Astrocyte (in vitro differentiated cells and primary cell): ENCODE data around the gene CFAP70. TPM values are rescaled to one million over a fixed set of nuclear protein-coding genes. Genes with fewer than 3 reads are reported as not detected.
A peak's percentile ranks its signal among the peaks of the same experiment; 100 is the strongest.

Experiments
- DNase-seq: peaks from one replicate; pipeline ENCODE4 v3.0.0-alpha.2; 2010; ENCODE audit warnings: low read depth
- FAIRE-seq: peaks from 2 replicates; lab custom pipeline; 2011; peaks lifted over from hg19 to GRCh38; lab: Jason Lieb, UNC
- H2AFZ ChIP-seq: 2 replicates; pipeline ENCODE4 v1.6.0; 2012; ENCODE audit warnings: low read depth, low read length, inconsistent platforms
- H3K27ac ChIP-seq: 2 replicates; pipeline ENCODE4 v1.5.1; 2011; ENCODE audit warnings: low read depth, low read length, inconsistent platforms
- H3K27me3 ChIP-seq: 2 replicates; pipeline ENCODE4 v1.6.0; 2011; ENCODE audit warnings: low read length, inconsistent platforms; ENCODE audit not compliant: insufficient read depth
- H3K36me3 ChIP-seq: 2 replicates; pipeline ENCODE4 v1.5.1; 2011; ENCODE audit warnings: low read length, inconsistent platforms; ENCODE audit not compliant: insufficient read depth
- H3K4me1 ChIP-seq: 2 replicates; pipeline ENCODE4 v1.5.1; 2011; ENCODE audit warnings: low read length, inconsistent platforms; ENCODE audit not compliant: insufficient read depth
- H3K4me2 ChIP-seq: 2 replicates; pipeline ENCODE4 v1.6.0; 2012; ENCODE audit warnings: low read length, inconsistent platforms
- H3K4me3 ChIP-seq: 2 replicates; pipeline ENCODE4 v1.5.1; 2011; ENCODE audit warnings: low read depth, mild to moderate bottlenecking, low read length, inconsistent platforms; ENCODE audit not compliant: insufficient read depth
- H3K79me2 ChIP-seq: 2 replicates; pipeline ENCODE4 v1.6.0; 2012; ENCODE audit warnings: mild to moderate bottlenecking, low read length, inconsistent platforms; ENCODE audit not compliant: insufficient read depth
- H3K9ac ChIP-seq: 2 replicates; pipeline ENCODE4 v1.6.0; 2012; ENCODE audit warnings: mild to moderate bottlenecking, low read length, inconsistent platforms
- H3K9me3 ChIP-seq: 2 replicates; pipeline ENCODE4 v1.5.1; 2012; ENCODE audit warnings: low read depth, mild to moderate bottlenecking, low read length, inconsistent platforms; ENCODE audit not compliant: insufficient read depth
- H4K20me1 ChIP-seq: 2 replicates; pipeline ENCODE4 v1.6.0; 2012; ENCODE audit warnings: low read length, inconsistent platforms; ENCODE audit not compliant: insufficient read depth
- H3K27ac Mint-ChIP-seq: one replicate; pipeline ENCODE4 v1.8.0; 2021; ENCODE audit warnings: mild to moderate bottlenecking, mixed read lengths; ENCODE audit not compliant: unreplicated experiment
- H3K27me3 Mint-ChIP-seq: one replicate; pipeline ENCODE4 v1.8.0; 2021; ENCODE audit warnings: low read depth, mixed read lengths; ENCODE audit not compliant: unreplicated experiment
- H3K36me3 Mint-ChIP-seq: one replicate; pipeline ENCODE4 v1.8.0; 2021; ENCODE audit warnings: low read depth, mixed read lengths; ENCODE audit not compliant: unreplicated experiment
- H3K4me1 Mint-ChIP-seq: one replicate; pipeline ENCODE4 v1.8.0; 2021; ENCODE audit warnings: low read depth, mixed read lengths; ENCODE audit not compliant: unreplicated experiment
- H3K4me3 Mint-ChIP-seq: one replicate; pipeline ENCODE4 v1.8.0; 2021; ENCODE audit warnings: mild to moderate bottlenecking, moderate library complexity, mixed read lengths; ENCODE audit not compliant: unreplicated experiment
- H3K9me3 Mint-ChIP-seq: one replicate; pipeline ENCODE4 v1.8.0; 2021; ENCODE audit warnings: mild to moderate bottlenecking, mixed read lengths; ENCODE audit not compliant: unreplicated experiment
- CTCF ChIP-seq: IDR thresholded peaks from 2 replicates; pipeline ENCODE4 v1.5.1; 2011; ENCODE audit warnings: low read depth, mild to moderate bottlenecking, inconsistent platforms, low read length, moderate library complexity; ENCODE audit not compliant: insufficient read depth
- EZH2 ChIP-seq: IDR thresholded peaks from 2 replicates; pipeline ENCODE4 v1.6.1; 2012; ENCODE audit warnings: mild to moderate bottlenecking, low read length, inconsistent platforms; ENCODE audit not compliant: insufficient read depth
- total RNA-seq: library from RNA; stranded (reverse); gene quantifications from 2 replicates; pipeline ENCODE4 v1.2.1, GENCODE V29; 2021

CFAP70 gene
- total RNA-seq, 1 donor from 2014 or later = 1.3 TPM

DNA sequence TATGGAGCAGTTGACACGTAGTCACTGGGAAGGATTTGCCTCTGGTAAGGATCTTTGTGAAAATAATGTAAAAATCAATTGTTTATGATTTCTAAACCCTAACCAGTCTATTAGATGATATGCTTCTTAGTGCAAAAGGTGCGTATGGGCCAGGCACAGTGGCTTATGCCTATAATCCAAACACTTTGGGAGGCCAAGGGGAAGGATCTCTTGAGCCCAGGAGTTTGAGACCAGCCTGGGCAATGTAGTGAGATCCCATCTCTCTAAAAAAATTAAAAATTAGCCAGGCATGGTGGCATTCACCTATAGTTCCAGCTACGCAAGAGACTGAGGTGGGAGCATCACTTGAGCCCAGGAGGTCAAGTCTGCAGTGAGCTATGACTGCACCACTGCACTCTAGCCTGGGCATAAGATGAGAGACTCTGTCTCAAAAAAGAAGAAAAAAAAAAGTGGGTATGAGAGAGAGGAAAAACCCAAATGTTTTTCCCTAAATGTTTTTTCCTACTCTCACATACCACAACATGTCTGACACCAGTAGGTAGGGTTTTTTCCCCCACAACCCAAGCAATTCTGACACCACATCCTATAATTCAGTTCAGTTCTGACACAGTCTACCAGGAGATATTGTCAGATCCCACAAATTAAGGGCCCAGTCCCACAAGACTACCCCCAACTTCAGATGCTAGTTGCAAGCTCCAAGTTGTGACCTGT is 148.1 kb downstream of the CFAP70 start:
- Mint-ChIP-seq H3K36me3 (peaks cover 12% of the 10 kb centered on the region), H3K9me3 (peaks cover 10% of the 10 kb centered on the region), H3K4me1 (peaks cover 3% of the 10 kb centered on the region), H3K4me3 (no peak overlapping the region), H3K27me3 (no peaks in the 10 kb centered on the region), H3K27ac (no peak overlapping the region)
- Histone ChIP-seq H3K9ac (no peak overlapping the region), H3K79me2 (no peaks in the 10 kb centered on the region), H3K9me3 (peaks cover 2% of the 10 kb centered on the region), H4K20me1 (no peaks in the 10 kb centered on the region), H2AFZ (no peak overlapping the region), H3K4me1 (no peaks in the 10 kb centered on the region), H3K27me3 (no peaks in the 10 kb centered on the region), H3K4me3 (no peak overlapping the region), H3K4me2 (no peak overlapping the region), H3K27ac (no peak overlapping the region), H3K36me3 (no peaks in the 10 kb centered on the region)
- FAIRE-seq = no peak
- no peak for DNase-seq
- no peak for TF ChIP-seq CTCF

DNA sequence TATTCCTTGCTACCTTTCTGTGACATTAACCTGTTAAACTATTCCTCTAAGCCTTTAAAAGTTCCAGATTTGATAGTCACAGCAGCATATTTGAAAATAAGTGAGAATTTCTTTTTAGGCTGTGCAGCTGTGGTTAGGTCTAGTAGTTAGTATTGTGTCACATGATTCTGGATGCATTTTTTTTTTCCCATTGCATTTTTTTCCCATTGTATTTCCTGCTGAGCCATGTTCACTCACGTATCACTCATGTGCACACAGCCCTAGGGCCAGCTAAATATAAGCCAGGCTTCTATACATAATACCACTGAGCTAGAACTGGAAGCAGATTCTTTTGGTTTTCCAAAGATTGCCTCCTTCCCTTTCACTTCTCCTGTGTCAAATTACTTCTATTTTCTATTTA is 149.0 kb downstream of the CFAP70 start:
- Histone ChIP-seq H2AFZ (no peak overlapping the region), H3K4me3 (no peak overlapping the region), H4K20me1 (no peaks in the 10 kb centered on the region), H3K36me3 (no peaks in the 10 kb centered on the region), H3K9ac (no peak overlapping the region), H3K27ac (no peak overlapping the region), H3K27me3 (no peaks in the 10 kb centered on the region), H3K4me2 (no peak overlapping the region), H3K9me3 (peaks cover 2% of the 10 kb centered on the region), H3K4me1 (no peaks in the 10 kb centered on the region), H3K79me2 (no peaks in the 10 kb centered on the region)
- TF ChIP-seq CTCF (no peak), EZH2 (no peak)
- Mint-ChIP-seq H3K4me1 (peaks cover 3% of the 10 kb centered on the region), H3K4me3 (no peak overlapping the region), H3K9me3 (peaks cover 10% of the 10 kb centered on the region), H3K27me3 (no peaks in the 10 kb centered on the region), H3K27ac (no peak overlapping the region), H3K36me3 (peaks cover 12% of the 10 kb centered on the region)
- no peak for FAIRE-seq
- DNase-seq = peak; percentile 8

DNA sequence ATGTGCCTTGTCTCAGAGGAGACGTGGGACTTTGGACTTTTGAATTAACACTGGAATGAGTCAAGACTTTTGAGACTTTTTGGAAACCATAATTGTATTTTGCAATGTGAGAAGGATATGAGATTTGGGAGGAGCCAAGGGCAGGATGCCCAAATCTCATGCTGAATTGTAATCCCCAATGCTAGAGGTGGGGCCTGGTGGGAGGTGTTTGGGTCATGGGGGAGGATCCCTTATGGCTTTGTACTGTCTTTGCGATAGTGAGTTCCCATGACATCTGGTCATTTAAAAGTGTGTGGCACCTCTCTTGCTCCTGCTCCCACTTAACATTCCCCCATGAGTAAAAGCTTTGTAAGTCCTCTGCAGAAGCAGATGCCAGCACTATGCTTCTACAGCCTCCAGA is 150.8 kb downstream of the CFAP70 start:
- H3K9ac ChIP-seq = no peak overlapping the region
- FAIRE-seq = no peak
- H3K27ac Mint-ChIP-seq = no peak overlapping the region
- no peak overlapping the region for H2AFZ ChIP-seq
- H3K27me3 ChIP-seq = no peaks in the 10 kb centered on the region
- no peaks in the 10 kb centered on the region for H3K79me2 ChIP-seq
- H3K27me3 Mint-ChIP-seq = no peaks in the 10 kb centered on the region
- H4K20me1 ChIP-seq = no peaks in the 10 kb centered on the region
- no peak overlapping the region for H3K4me3 ChIP-seq
- no peak for TF ChIP-seq EZH2
- no peak for TF ChIP-seq CTCF
- peaks cover 3% of the 10 kb centered on the region for H3K4me1 Mint-ChIP-seq
- H3K9me3 Mint-ChIP-seq = peaks cover 10% of the 10 kb centered on the region
- no peaks in the 10 kb centered on the region for H3K36me3 ChIP-seq
- peaks cover 2% of the 10 kb centered on the region for H3K9me3 ChIP-seq
- no peak overlapping the region for H3K4me3 Mint-ChIP-seq
- H3K4me2 ChIP-seq = no peak overlapping the region
- peaks cover 10% of the 10 kb centered on the region for H3K36me3 Mint-ChIP-seq
- H3K4me1 ChIP-seq = no peaks in the 10 kb centered on the region
- no peak for DNase-seq
- no peak overlapping the region for H3K27ac ChIP-seq
